K562 (cell line): Measurements from ENCODE around the gene FBXL12. TPM values are rescaled to one million over a fixed set of nuclear protein-coding genes. Genes with fewer than 3 reads are reported as not detected.

Experiments used
- ARID3B ChIP-seq: fragments of 250-450 bp; sonication (Bioruptor Pico); IDR thresholded peaks from 2 replicates; pipeline ENCODE4 v1.4.0; 2020; ENCODE audit warnings: borderline replicate concordance
- BRD4 ChIP-seq: fragments of 200-600 bp; sonication (generic); IDR thresholded peaks from 2 replicates; pipeline ENCODE4 v1.6.1; 2017; ENCODE audit warnings: inconsistent platforms
- CBFA2T3 ChIP-seq: fragments of 450-650 bp; IDR thresholded peaks from 2 replicates; pipeline ENCODE4 v1.6.1; 2017
- CTCF ChIP-seq, 3 experiments: IDR thresholded peaks in 2 of 3; conservative IDR thresholded peaks in 1 of 3; 2 replicates each; pipeline ENCODE4 v1.5.1; 2011 to 2012; ENCODE audit warnings: low read length in 3 of 3, mild to moderate bottlenecking in 3 of 3, control low read depth in 2 of 3, improper control_type of control experiment in 1 of 3, inconsistent platforms in 1 of 3, low read depth in 1 of 3, mixed read lengths in 1 of 3, moderate library complexity in 1 of 3; ENCODE audit not compliant: insufficient read depth in 2 of 3
- CTCFL ChIP-seq: IDR thresholded peaks from 2 replicates; pipeline ENCODE4 v1.6.1; 2011; ENCODE audit warnings: borderline replicate concordance, low read depth, mild to moderate bottlenecking, moderate library complexity, low read length; ENCODE audit not compliant: insufficient read depth, poor library complexity, severe bottlenecking
- GTF2A2 ChIP-seq: IDR thresholded peaks from 2 replicates; pipeline ENCODE4 v1.6.1; 2016; ENCODE audit warnings: mild to moderate bottlenecking, missing genetic modification characterization, missing compliant biosample characterization
- HMBOX1 ChIP-seq: sonication (generic); IDR thresholded peaks from 2 replicates; pipeline ENCODE4 v1.6.1; 2016
- KDM1A ChIP-seq, 2 experiments: fragments of 450-650 bp; IDR thresholded peaks; 2 replicates each; pipeline ENCODE4 v1.6.1; 2016; ENCODE audit warnings: mild to moderate bottlenecking in 2 of 2
- MAFK ChIP-seq: IDR thresholded peaks from 2 replicates; pipeline ENCODE4 v1.6.1; 2011; ENCODE audit warnings: low read length, improper control_type of control experiment
- MAZ ChIP-seq, 2 experiments: fragments of 450-650 bp in 1 of 2; sonication (generic) in 1 of 2; formaldehyde crosslinking; IDR thresholded peaks in 1 of 2; conservative IDR thresholded peaks in 1 of 2; 2 replicates each; pipeline versions ENCODE4 v1.4.0 to v1.5.0; 2020; ENCODE audit warnings: mild to moderate bottlenecking in 1 of 2, missing genetic modification reagents in 1 of 2
- MECOM ChIP-seq: fragments of 250-450 bp; sonication (Bioruptor Pico); IDR thresholded peaks from 2 replicates; pipeline ENCODE4 v1.8.0; 2022; ENCODE audit warnings: inconsistent platforms
- NR4A1 ChIP-seq, 2 experiments: fragments of 250-450 bp in 1 of 2; fragments of 450-650 bp in 1 of 2; sonication (Bioruptor Pico) in 1 of 2; IDR thresholded peaks; 2 replicates each; pipeline versions ENCODE4 v1.4.0 to v1.6.1; 2016 to 2020; ENCODE audit warnings: mild to moderate bottlenecking in 2 of 2, missing compliant biosample characterization in 1 of 2, missing genetic modification characterization in 1 of 2, moderate library complexity in 1 of 2
- PML ChIP-seq: IDR thresholded peaks from 2 replicates; pipeline ENCODE4 v1.6.1; 2012; ENCODE audit warnings: low read length, inconsistent platforms
- SETDB1 ChIP-seq: IDR thresholded peaks from one replicate; pipeline ENCODE4 v1.6.1; 2012; ENCODE audit warnings: low read length, control low read depth, inconsistent platforms
- SMC3 ChIP-seq: conservative IDR thresholded peaks from 2 replicates; pipeline ENCODE4 v1.6.1; 2011; ENCODE audit warnings: low read depth, low read length, improper control_type of control experiment; ENCODE audit not compliant: insufficient read depth
- SOX6 ChIP-seq: fragments of 450-650 bp; IDR thresholded peaks from 2 replicates; pipeline ENCODE4 v1.6.1; 2014; ENCODE audit warnings: mild to moderate bottlenecking
- TRIM28 ChIP-seq: fragments of 450-650 bp; IDR thresholded peaks from 2 replicates; pipeline ENCODE4 v1.6.1; 2017
- TSC22D4 ChIP-seq: fragments of 450-650 bp; IDR thresholded peaks from 2 replicates; pipeline ENCODE4 v1.6.1; 2016; ENCODE audit warnings: missing genetic modification characterization, missing biosample characterization, control low read depth
- ZBTB7A ChIP-seq: IDR thresholded peaks from 2 replicates; pipeline ENCODE4 v1.6.1; 2011; ENCODE audit warnings: low read depth, mild to moderate bottlenecking, low read length, moderate library complexity, borderline replicate concordance; ENCODE audit not compliant: control insufficient read depth
- ZNF277 ChIP-seq: fragments of 250-450 bp; sonication (Bioruptor Pico); IDR thresholded peaks from 2 replicates; pipeline ENCODE4 v1.8.0; 2022; ENCODE audit warnings: inconsistent platforms, mild to moderate bottlenecking, moderate library complexity, borderline replicate concordance
- ZNF324 ChIP-seq: fragments of 250-450 bp; sonication (Bioruptor Pico); IDR thresholded peaks from 2 replicates; pipeline ENCODE4 v1.4.0; 2020; ENCODE audit warnings: mild to moderate bottlenecking
- ZNF431 ChIP-seq: sonication (generic); formaldehyde crosslinking; IDR thresholded peaks from 2 replicates; pipeline ENCODE4 v1.8.0; 2022; ENCODE audit warnings: mild to moderate bottlenecking, missing genetic modification reagents
- ZNF644 ChIP-seq: fragments of 200-800 bp; sonication (Bioruptor generic); IDR thresholded peaks from 2 replicates; pipeline ENCODE4 v1.6.1; 2016; ENCODE audit warnings: low read depth, missing genetic modification characterization, missing compliant biosample characterization
- polyA plus RNA-seq, 8 experiments: library from polyadenylated mRNA; depleted of rRNA in 4 of 8; stranded (reverse) in 5 of 8; unstranded in 3 of 8; fragments of >200 nt; fragmentation: Nextera tagmentation in 2 of 8; fragmentation: Illumina TruSeq in 1 of 8; extraction: Ambion mirVana in 2 of 8; extraction: Trizol in 1 of 8; gene quantifications; 2 replicates each; pipeline versions ENCODE4 v1.2.1 to v1.2.3, GENCODE V29; 2011 to 2014; ENCODE audit warnings: inconsistent platforms in 1 of 8, missing spikeins in 1 of 8
- total RNA-seq, 7 experiments: library from RNA; depleted of rRNA in 6 of 7; stranded (reverse); fragments of >200 nt in 6 of 7; fragmentation: Illumina TruSeq in 2 of 7; extraction: Trizol in 2 of 7; gene quantifications; 2 replicates each; pipeline versions ENCODE4 v1.2.1 to v1.2.3, GENCODE V29; 2011 to 2021; ENCODE audit warnings: low replicate concordance in 1 of 7

Gene FBXL12
- total and polyA plus RNA-seq, 9 of the 15 experiments (the other 6 are each of a cell fraction or from before 2014, with no cell fraction given): 2.7 to 40.5 (median 26.5) TPM

- TF ChIP-seq ZNF277 (CRISPR knock-in tag) (no peak), HMBOX1 (no peak), KDM1A (IDR thresholded peaks at IDR 0.05) (no peak), BRD4 (no peak), CBFA2T3 (no peak), ZNF644 (no peak), SOX6 (no peak), ZBTB7A (peak; percentile 47; the same call in 1 of the 2 replicates), MECOM (CRISPR knock-in tag) (no peak), TSC22D4 (tag) (no peak), MAFK (no peak), NR4A1 (CRISPR knock-in tag; IDR thresholded peaks at IDR 0.05) (no peak), NR4A1 (tag; IDR thresholded peaks at IDR 0.05) (no peak), ARID3B (CRISPR knock-in tag) (no peak), PML (no peak), MAZ (CRISPR knock-in tag; conservative IDR thresholded peaks at IDR 0.05 in 1 of 2, IDR thresholded peaks at IDR 0.05 in 1 of 2) (no peak), CTCFL (peak; percentile 53), GTF2A2 (tag) (no peak), ZNF324 (CRISPR knock-in tag) (no peak), SETDB1 (no peak), SMC3 (0 out of 2 replicates have a peak, but pooled peaks have one; percentile 14), TRIM28 (no peak), CTCF (IDR thresholded peaks at IDR 0.05 in 2 of 3, conservative IDR thresholded peaks at IDR 0.05 in 1 of 3; ENCODE audit: insufficient read depth in 2 of 3, low read depth in 1 of 3, low read length in 3 of 3) (peak; percentile 54 to 63 (median 59); a peak in 4 of 6 replicates), ZNF431 (no peak)
Measured at GRCh38 chr19:9848060-9848459, 29.2 kb upstream of the FBXL12 start (continued).
